ENCODE measurements around the gene MRPL20. TPM values are rescaled to one million over a fixed set of nuclear protein-coding genes. Genes with fewer than 3 reads are reported as not detected.
A peak's percentile ranks its signal among the peaks of the same experiment; 100 is the strongest.
"Not testable (repeated sequence)": the region's sequence is repeated elsewhere in the genome, so short reads cannot be mapped to it uniquely, and the experiment has no call there.

Gene MRPL20
- total RNA-seq, 2 donors from 2014 or later = 160 to 218 TPM

DNA sequence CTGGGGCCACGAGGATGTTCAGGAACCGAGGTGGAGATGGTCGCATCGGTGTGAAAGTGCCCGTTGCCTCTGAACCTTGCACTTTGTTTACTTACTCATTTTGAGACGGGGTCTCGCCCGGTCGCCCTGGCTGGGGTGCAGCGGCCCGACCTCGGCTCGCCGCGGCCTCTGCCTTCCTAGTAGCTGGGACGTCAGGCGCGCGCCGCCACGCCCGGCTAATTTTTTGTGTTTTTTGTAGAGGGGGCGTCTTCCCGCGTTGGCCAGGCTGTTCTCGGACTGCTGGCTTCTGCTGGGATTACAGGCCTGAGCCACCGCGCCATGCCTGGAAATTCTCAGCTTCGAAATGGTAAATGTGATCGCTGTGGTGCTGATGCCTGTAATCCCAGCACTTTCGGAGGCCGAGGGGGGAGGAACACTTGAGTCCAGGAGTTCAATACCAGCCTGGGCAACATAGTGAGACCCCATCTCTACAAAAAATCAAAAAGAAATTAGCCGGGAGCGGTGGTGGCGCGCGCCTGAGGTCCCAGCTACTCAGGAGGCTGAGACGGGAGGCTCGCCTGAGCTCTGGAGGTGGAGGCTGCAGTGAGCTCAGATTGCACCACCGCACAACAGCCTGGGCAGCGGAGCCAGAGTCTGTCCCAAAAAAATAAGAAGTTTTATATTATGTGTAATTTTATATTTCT, 684 bp upstream of the MRPL20 start:
- Histone ChIP-seq H3K9me3 (no peaks in the 10 kb centered on the region), H3K27ac (peak overlapping the region; percentile 75 to 89), H3K36me3 (peaks cover 23% of the 10 kb centered on the region), H3K4me1 (peaks cover 0 to 34% of the 10 kb centered on the region in 2 donors), H3K4me3 (peak overlapping the region; percentile 98 to 100), H3K27me3 (no peaks in the 10 kb centered on the region)
- DNase-seq (ENCODE audit: low spot score) = no peak
- no peak for TF ChIP-seq CTCF (IDR thresholded peaks at IDR 0.05)

GRCh38 chr1:1406101-1406820, 832 bp downstream of the MRPL20 start:
- TF ChIP-seq CTCF (IDR thresholded peaks at IDR 0.05) = no peak
- no peak for DNase-seq (ENCODE audit: low spot score)
- Histone ChIP-seq H3K4me3 (peak overlapping the region; percentile 98 to 100), H3K4me1 (peaks cover 0 to 34% of the 10 kb centered on the region in 2 donors), H3K9me3 (no peaks in the 10 kb centered on the region), H3K36me3 (peaks cover 38% of the 10 kb centered on the region), H3K27ac (peak overlapping the region; percentile 75 to 89), H3K27me3 (no peaks in the 10 kb centered on the region)

DNA sequence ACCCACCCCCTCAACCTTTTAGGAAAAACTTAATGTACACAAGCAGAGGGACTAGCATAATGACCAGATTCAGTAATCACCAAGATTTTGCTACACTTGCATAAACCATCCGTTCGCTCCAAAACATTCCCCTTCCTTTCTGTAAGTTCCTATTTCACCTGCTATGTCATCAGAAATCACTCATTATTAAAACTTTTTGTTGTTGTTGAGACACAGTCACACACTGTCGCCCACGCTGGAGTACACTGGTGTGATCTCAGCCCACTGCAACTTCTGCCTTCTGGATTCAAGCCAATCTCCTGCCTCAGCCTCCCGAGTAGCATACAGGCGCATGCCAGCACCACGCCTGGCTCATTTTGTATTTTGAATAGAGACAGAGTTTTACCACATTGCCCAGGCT, 3.4 kb downstream of the MRPL20 start:
- no peak for DNase-seq (ENCODE audit: low spot score)
- H3K36me3 ChIP-seq = peaks cover 48% of the 10 kb centered on the region
- no peak for TF ChIP-seq CTCF (IDR thresholded peaks at IDR 0.05)
- H3K27me3 ChIP-seq = no peaks in the 10 kb centered on the region
- no peaks in the 10 kb centered on the region for H3K9me3 ChIP-seq
- no peak overlapping the region for H3K27ac ChIP-seq
- H3K4me1 ChIP-seq = peaks cover 0 to 45% of the 10 kb centered on the region in 2 donors
- no peak overlapping the region for H3K4me3 ChIP-seq

DNA sequence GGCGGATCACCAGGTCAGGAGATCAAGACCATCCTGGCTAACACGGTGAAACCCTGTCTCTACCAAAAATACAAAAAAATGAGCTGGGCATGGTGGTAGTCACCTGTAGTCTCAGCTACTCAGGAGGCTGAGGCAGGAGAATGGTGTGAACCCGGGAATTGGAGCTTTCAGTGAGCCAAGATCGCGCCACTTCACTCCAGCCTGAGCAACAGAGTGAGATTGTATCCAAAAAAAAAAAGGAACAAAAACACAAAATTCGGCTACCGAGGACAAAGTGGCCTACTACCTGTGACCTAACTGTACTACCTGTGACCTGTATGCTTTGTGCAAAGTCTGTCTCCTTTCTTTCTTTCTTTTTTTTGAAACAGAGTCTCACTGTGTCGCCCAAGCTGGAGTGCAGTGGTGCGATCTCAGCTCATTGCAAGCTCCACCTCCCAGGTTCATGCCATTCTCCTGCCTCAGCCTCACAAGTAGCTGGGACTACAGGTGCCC, 4.1 kb downstream of the MRPL20 start:
- Histone ChIP-seq H3K36me3 (peaks cover 49% of the 10 kb centered on the region), H3K4me1 (peaks cover 0 to 45% of the 10 kb centered on the region in 2 donors)
- not testable (repeated sequence) for H3K9me3 ChIP-seq; H3K27me3 ChIP-seq; H3K27ac ChIP-seq; H3K4me3 ChIP-seq; DNase-seq (ENCODE audit: low spot score)

DNA sequence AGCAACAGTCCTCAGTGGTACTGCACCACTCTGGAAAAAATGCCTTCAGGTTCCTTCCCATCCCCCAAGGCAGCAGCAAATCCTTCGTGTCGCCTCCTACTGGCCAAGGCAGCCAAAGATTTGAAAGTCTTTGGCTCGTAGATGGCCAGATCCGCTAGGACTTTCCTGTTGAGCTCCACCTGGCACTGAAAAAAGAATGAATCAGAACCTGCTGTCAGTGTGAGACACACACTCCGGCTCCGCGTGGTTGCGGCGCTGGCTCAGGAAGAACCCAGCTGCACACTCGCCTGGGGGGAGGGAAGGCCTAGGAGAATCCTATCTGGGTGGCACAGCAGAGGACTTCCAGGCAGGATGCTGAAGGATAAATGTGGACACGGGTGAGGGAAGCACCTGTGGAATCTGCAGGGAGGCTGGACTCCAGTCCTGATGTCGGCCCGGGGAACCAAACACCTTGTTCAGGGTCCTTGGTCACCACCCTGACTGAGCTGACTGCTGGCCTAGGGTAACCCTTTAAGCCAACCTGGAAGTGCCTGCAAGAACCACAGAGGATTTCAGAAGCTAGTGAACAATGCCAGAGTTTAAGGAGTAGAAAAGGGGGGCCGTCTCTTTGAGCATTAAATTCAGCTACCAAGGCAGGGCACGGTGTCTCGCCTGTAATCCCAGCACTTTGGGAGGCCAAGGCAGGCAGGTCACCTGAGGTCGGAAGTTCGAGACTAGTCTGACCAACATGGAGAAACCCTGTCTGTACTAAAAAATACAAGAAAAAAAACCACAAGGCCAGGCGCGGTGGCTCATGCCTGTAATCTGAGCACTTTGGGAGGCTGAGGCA, 4.8 kb downstream of the MRPL20 start:
- no peak for TF ChIP-seq CTCF (IDR thresholded peaks at IDR 0.05)
- Histone ChIP-seq H3K4me1 (peaks cover 0 to 48% of the 10 kb centered on the region in 2 donors), H3K27ac (no peak overlapping the region), H3K4me3 (no peak overlapping the region), H3K36me3 (peaks cover 56% of the 10 kb centered on the region), H3K9me3 (no peaks in the 10 kb centered on the region), H3K27me3 (no peaks in the 10 kb centered on the region)
- no peak for DNase-seq (ENCODE audit: low spot score)

Measured in right atrium auricular region (tissue), 2 donors.